Measurements from ENCODE around the gene FNDC5. TPM values are rescaled to one million over a fixed set of nuclear protein-coding genes. Genes with fewer than 3 reads are reported as not detected.

The FNDC5 gene
- total and polyA plus RNA-seq, 9 of the 15 experiments (the other 6 are each of a cell fraction or from before 2014, with no cell fraction given): 0.06 to 2.1 (median 0.22) TPM

GRCh38 chr1:32892368-32893197 is 21.9 kb upstream of the FNDC5 start (continued):
- TF ChIP-seq REST (IDR thresholded peaks at IDR 0.05; ENCODE audit: borderline replicate concordance) (peak; percentile 55; the same call in 1 of the 2 replicates), REST (CRISPR knock-in tag; IDR thresholded peaks at IDR 0.05; ENCODE audit: low read depth) (peak; percentile 80; the same call in 1 of the 2 replicates), CTCFL (IDR thresholded peaks at IDR 0.05; ENCODE audit: borderline replicate concordance, insufficient read depth, low read depth, low read length, poor library complexity, severe bottlenecking) (peak; percentile 97), HMG20B (CRISPR knock-in tag; IDR thresholded peaks at IDR 0.05) (no peak), ZNF75A (CRISPR knock-in tag; IDR thresholded peaks at IDR 0.05) (no peak), ETS2 (tag; IDR thresholded peaks at IDR 0.05; ENCODE audit: borderline replicate concordance, poor library complexity, severe bottlenecking) (no peak), ZNF583 (CRISPR knock-in tag; IDR thresholded peaks at IDR 0.05) (no peak), PHB2 (IDR thresholded peaks at IDR 0.05; ENCODE audit: low read depth) (no peak), ZNF24 (IDR thresholded peaks at IDR 0.05) (0 out of 2 replicates have a peak, but pooled peaks have one; percentile 27), WHSC1 (IDR thresholded peaks at IDR 0.05; ENCODE audit: low read length) (no peak), NFIC (IDR thresholded peaks at IDR 0.05) (no peak), NFATC3 (IDR thresholded peaks at IDR 0.05) (no peak), ATF6 (CRISPR knock-in tag; IDR thresholded peaks at IDR 0.05) (no peak), ZNF354B (CRISPR knock-in tag; IDR thresholded peaks at IDR 0.05) (no peak)

Measured in K562 (cell line).